Endothelial cell of umbilical vein (primary cell): ENCODE measurements around the gene AEBP1.

Experiments used
- CTCF ChIP-seq, 2 donors: IDR thresholded peaks; 1 replicate in 1 of 2; 2 replicates in 1 of 2; pipeline ENCODE4 v1.5.1; 2011; ENCODE audit warnings: low read length in 2 of 2, mild to moderate bottlenecking in 2 of 2, moderate library complexity in 2 of 2, control low read depth in 1 of 2, inconsistent platforms in 1 of 2, low read depth in 1 of 2; ENCODE audit not compliant: insufficient read depth in 1 of 2; ENCODE audit errors: extremely low read depth in 1 of 2
- EZH2 ChIP-seq: IDR thresholded peaks from 2 replicates; pipeline ENCODE4 v1.6.1; 2012; ENCODE audit warnings: borderline replicate concordance, low read depth, mild to moderate bottlenecking, moderate library complexity, low read length, inconsistent platforms; ENCODE audit not compliant: severe bottlenecking
- GATA2 ChIP-seq: IDR thresholded peaks from 2 replicates; pipeline ENCODE4 v1.7.0; 2011; ENCODE audit warnings: low read depth, mild to moderate bottlenecking, moderate library complexity, mixed read lengths, low read length; ENCODE audit not compliant: insufficient read length, insufficient read depth
- JUN ChIP-seq: IDR thresholded peaks from 2 replicates; pipeline ENCODE4 v1.6.1; 2011; ENCODE audit warnings: borderline replicate concordance, low read depth; ENCODE audit not compliant: insufficient read length, insufficient read depth
- POLR2A ChIP-seq: IDR thresholded peaks from 2 replicates; pipeline ENCODE4 v1.6.1; 2012; ENCODE audit warnings: low read depth, mild to moderate bottlenecking, control low read depth, low read length
- POLR2AphosphoS5 ChIP-seq: IDR thresholded peaks from 2 replicates; pipeline ENCODE4 v1.6.1; 2012; ENCODE audit warnings: low read depth, mild to moderate bottlenecking, control low read depth, low read length, moderate library complexity; ENCODE audit not compliant: insufficient read depth
- TF ChIP-seq, protein P1 (sequence below): IDR thresholded peaks from 2 replicates; pipeline ENCODE4 v1.6.1; 2011; ENCODE audit not compliant: insufficient read depth, insufficient read length

DNA sequence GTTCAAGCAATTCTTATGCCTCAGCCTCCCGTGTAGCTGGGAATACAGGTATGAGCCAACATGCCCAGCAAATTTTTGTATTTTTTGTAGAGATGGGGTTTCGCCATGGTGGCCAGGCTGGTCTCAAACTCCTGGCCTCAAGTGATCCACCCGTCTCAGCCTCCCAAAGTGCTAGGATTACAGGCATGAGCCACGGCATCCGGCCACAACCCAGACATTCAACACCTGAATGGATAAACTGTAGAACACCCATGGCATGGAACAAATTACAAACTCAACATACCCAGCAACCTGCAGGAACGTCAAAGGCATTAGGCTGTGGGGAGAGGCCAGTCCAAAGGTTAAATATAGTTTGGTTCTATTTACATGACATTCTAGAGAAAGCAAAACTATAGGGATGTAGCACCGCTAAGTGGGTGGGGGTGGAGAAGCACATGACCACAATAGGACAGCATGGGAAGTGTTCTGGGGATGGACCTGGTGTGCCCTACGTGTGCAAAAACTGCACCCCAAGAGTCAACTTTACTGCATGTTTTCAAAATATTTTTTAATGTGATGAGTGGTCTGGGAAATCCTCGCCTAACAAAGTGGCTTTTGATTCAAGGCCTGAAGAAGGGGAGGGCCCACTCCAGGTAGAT is 32.3 kb upstream of the AEBP1 start:
- no peak for TF ChIP-seq CTCF (IDR thresholded peaks at IDR 0.05; ENCODE audit: extremely low read depth in 1 of 2, insufficient read depth in 1 of 2, low read depth in 1 of 2, low read length in 2 of 2)
- TF ChIP-seq, protein P1, sequence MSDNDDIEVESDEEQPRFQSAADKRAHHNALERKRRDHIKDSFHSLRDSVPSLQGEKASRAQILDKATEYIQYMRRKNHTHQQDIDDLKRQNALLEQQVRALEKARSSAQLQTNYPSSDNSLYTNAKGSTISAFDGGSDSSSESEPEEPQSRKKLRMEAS: no peak
- no peak for TF ChIP-seq JUN
- no peak for TF ChIP-seq POLR2A
- no peak for TF ChIP-seq EZH2
- no peak for TF ChIP-seq POLR2AphosphoS5
- no peak for TF ChIP-seq GATA2
